ENCODE measurements around the gene WWC1. TPM values are rescaled to one million over a fixed set of nuclear protein-coding genes. Genes with fewer than 3 reads are reported as not detected.
"Not testable (repeated sequence)": the region's sequence is repeated elsewhere in the genome, so short reads cannot be mapped to it uniquely, and the experiment has no call there.

WWC1 gene
- total RNA-seq, 1 donor from 2014 or later: 20.8 TPM

- DNase-seq (ENCODE audit: low read depth) (no peak), FAIRE-seq (no peak)
- H3K27me3 ChIP-seq (ENCODE audit: control insufficient read depth, insufficient read depth, low read length): peaks cover 2% of the 10 kb centered on the region
- no peak for TF ChIP-seq CTCF (IDR thresholded peaks at IDR 0.05; ENCODE audit: insufficient read depth, low read length, severe bottlenecking)
- no peaks in the 10 kb centered on the region for H3K36me3 ChIP-seq (ENCODE audit: control insufficient read depth, insufficient read depth, low read length)
- H3K4me3 ChIP-seq (ENCODE audit: low read depth, low read length): no peak overlapping the region
Observed at GRCh38 chr5:168275940-168276339, 15.5 kb upstream of the WWC1 start.

GRCh38 chr5:168282120-168282519 is 9.3 kb upstream of the WWC1 start:
- Histone ChIP-seq H3K36me3 (ENCODE audit: control insufficient read depth, insufficient read depth, low read length) (no peaks in the 10 kb centered on the region), H3K4me3 (ENCODE audit: low read depth, low read length) (no peak overlapping the region), H3K27me3 (ENCODE audit: control insufficient read depth, insufficient read depth, low read length) (no peaks in the 10 kb centered on the region)
- TF ChIP-seq CTCF (IDR thresholded peaks at IDR 0.05; ENCODE audit: insufficient read depth, low read length, severe bottlenecking): no peak
- no peak for FAIRE-seq
- DNase-seq (ENCODE audit: low read depth): no peak

- Histone ChIP-seq H3K4me3 (ENCODE audit: low read depth, low read length) (no peak overlapping the region), H3K27me3 (ENCODE audit: control insufficient read depth, insufficient read depth, low read length) (no peaks in the 10 kb centered on the region), H3K36me3 (ENCODE audit: control insufficient read depth, insufficient read depth, low read length) (no peaks in the 10 kb centered on the region)
- DNase-seq (ENCODE audit: low read depth) (no peak), FAIRE-seq (no peak)
- no peak for TF ChIP-seq CTCF (IDR thresholded peaks at IDR 0.05; ENCODE audit: insufficient read depth, low read length, severe bottlenecking)
Observed at GRCh38 chr5:168284809-168285208, 6.6 kb upstream of the WWC1 start.

- H3K36me3 ChIP-seq (ENCODE audit: control insufficient read depth, insufficient read depth, low read length): no peaks in the 10 kb centered on the region
- no peak for TF ChIP-seq CTCF (IDR thresholded peaks at IDR 0.05; ENCODE audit: insufficient read depth, low read length, severe bottlenecking)
- H3K27me3 ChIP-seq (ENCODE audit: control insufficient read depth, insufficient read depth, low read length): no peaks in the 10 kb centered on the region
- FAIRE-seq (no peak), DNase-seq (ENCODE audit: low read depth) (no peak)
- H3K4me3 ChIP-seq (ENCODE audit: low read depth, low read length): no peak overlapping the region
Observed at GRCh38 chr5:168285696-168286095, 5.7 kb upstream of the WWC1 start.

- DNase-seq (ENCODE audit: low read depth) (no peak), FAIRE-seq (no peak)
- H3K27me3 ChIP-seq (ENCODE audit: control insufficient read depth, insufficient read depth, low read length): no peaks in the 10 kb centered on the region
- TF ChIP-seq CTCF (IDR thresholded peaks at IDR 0.05; ENCODE audit: insufficient read depth, low read length, severe bottlenecking): no peak
- H3K36me3 ChIP-seq (ENCODE audit: control insufficient read depth, insufficient read depth, low read length): no peaks in the 10 kb centered on the region
- H3K4me3 ChIP-seq (ENCODE audit: low read depth, low read length): no peak overlapping the region
Observed at GRCh38 chr5:168286386-168286785, 5.1 kb upstream of the WWC1 start.

- FAIRE-seq; H3K27me3 ChIP-seq (ENCODE audit: control insufficient read depth, insufficient read depth, low read length); DNase-seq (ENCODE audit: low read depth); H3K36me3 ChIP-seq (ENCODE audit: control insufficient read depth, insufficient read depth, low read length); H3K4me3 ChIP-seq (ENCODE audit: low read depth, low read length): not testable (repeated sequence)
Observed at GRCh38 chr5:168286863-168287262, 4.6 kb upstream of the WWC1 start.

Data from bronchial epithelial cell (primary cell).